Activated CD8-positive, alpha-beta memory T cell treated with anti-CD3 and anti-CD28 coated beads for 36 hours (primary cell): Measurements from ENCODE around the gene MCC. TPM values are rescaled to one million over a fixed set of nuclear protein-coding genes. Genes with fewer than 3 reads are reported as not detected.

Experiments used
- CTCF ChIA-PET: fragments of 350-600 bp; sonication (Branson Sonifier 250); formaldehyde crosslinking; loops from one replicate; lab custom pipeline; 2021; ENCODE audit warnings: antibody characterized with exemption; lab: Charles Lee
- POLR2A ChIA-PET: fragments of 350-600 bp; sonication (Branson Sonifier 250); formaldehyde crosslinking; loops from one replicate; lab custom pipeline; 2021; ENCODE audit warnings: antibody characterized with exemption; lab: Charles Lee
- total RNA-seq, 2 experiments: library from RNA; stranded (reverse); gene quantifications; one replicate each; pipeline ENCODE4 v1.2.3, GENCODE V29; 2021

Gene MCC
- total RNA-seq, 2 experiments from 2014 or later, result 4.8 to 4.9 TPM

- POLR2A ChIA-PET, result no interaction called here
- CTCF ChIA-PET, result no interaction called here
These were observed 422.6 kb downstream of the MCC start for GRCh38 chr5:113065626-113066025.

GRCh38 chr5:113064806-113065205 lies 423.4 kb downstream of the MCC start:
- CTCF ChIA-PET, result no interaction called here

GRCh38 chr5:113063927-113064326 lies 424.3 kb downstream of the MCC start:
- ChIA-PET CTCF (no interaction called here), POLR2A (no interaction called here)

More at GRCh38 chr5:113064806-113065205, 423.4 kb downstream of the MCC start:
- POLR2A ChIA-PET, result no interaction called here

- ChIA-PET CTCF (no interaction called here), POLR2A (no interaction called here)
These were observed 425.3 kb downstream of the MCC start for GRCh38 chr5:113062869-113063508.

- POLR2A ChIA-PET, result no interaction called here
These were observed 426.1 kb downstream of the MCC start for GRCh38 chr5:113061846-113062780.

GRCh38 chr5:113060408-113061025 lies 427.7 kb downstream of the MCC start:
- ChIA-PET POLR2A (interaction anchor here (0.6 kb wide), 1 partner anchor 117 kb away, joined by 7 read pairs; no protein-coding TSS in a partner anchor), CTCF (no interaction called here)

More at GRCh38 chr5:113061846-113062780, 426.1 kb downstream of the MCC start:
- CTCF ChIA-PET, result no interaction called here

GRCh38 chr5:113059232-113060040 lies 428.8 kb downstream of the MCC start:
- ChIA-PET POLR2A (no interaction called here), CTCF (no interaction called here)

- CTCF ChIA-PET, result no interaction called here
- POLR2A ChIA-PET, result no interaction called here
These were observed 429.5 kb downstream of the MCC start for GRCh38 chr5:113058706-113059226.

GRCh38 chr5:113058269-113058668 lies 430.0 kb downstream of the MCC start:
- POLR2A ChIA-PET, result no interaction called here
- CTCF ChIA-PET, result no interaction called here

- POLR2A ChIA-PET, result no interaction called here
- CTCF ChIA-PET, result no interaction called here
These were observed 430.7 kb downstream of the MCC start for GRCh38 chr5:113057557-113057984.

GRCh38 chr5:113056988-113057387 lies 431.3 kb downstream of the MCC start:
- ChIA-PET CTCF (no interaction called here), POLR2A (no interaction called here)

- CTCF ChIA-PET, result no interaction called here
- POLR2A ChIA-PET, result no interaction called here
These were observed 433.4 kb downstream of the MCC start for GRCh38 chr5:113054899-113055298.

GRCh38 chr5:113053511-113053995 lies 434.7 kb downstream of the MCC start:
- POLR2A ChIA-PET, result no interaction called here

GRCh38 chr5:113052041-113052795 lies 436.0 kb downstream of the MCC start:
- POLR2A ChIA-PET, result no interaction called here
- CTCF ChIA-PET, result interaction anchor here (0.6 kb wide), 2 partner anchors 279 to 554 kb away, joined by 3 read pairs; no protein-coding TSS in a partner anchor

More at GRCh38 chr5:113053511-113053995, 434.7 kb downstream of the MCC start:
- CTCF ChIA-PET, result no interaction called here

GRCh38 chr5:113050721-113051382 lies 437.4 kb downstream of the MCC start:
- POLR2A ChIA-PET, result no interaction called here
- CTCF ChIA-PET, result no interaction called here

GRCh38 chr5:113048931-113049330 lies 439.3 kb downstream of the MCC start:
- ChIA-PET POLR2A (no interaction called here), CTCF (no interaction called here)
